GM12878 (cell line): ENCODE results near the gene MDK. TPM values are rescaled to one million over a fixed set of nuclear protein-coding genes. Genes with fewer than 3 reads are reported as not detected.

Experiments
- ATAC-seq: fragments of 200-7000 bp; cut with Tn5 transposase; 3 replicates; pipeline ENCODE4 v1.9.1; 2020; ENCODE audit warnings: mild to moderate bottlenecking, moderate library complexity
- BruUV-seq: library from RNA; stranded (reverse); fragments of 400-500 nt; replicated peaks from 2 replicates; lab custom pipeline; 2021; lab: Mats Ljungman, UMichigan
- CTCF ChIA-PET: fragments of 300-600 bp; sonication (Branson Sonifier 250); formaldehyde crosslinking; extraction: SDS; loops from one replicate; lab custom pipeline; 2021; ENCODE audit warnings: inconsistent platforms; lab: Yijun Ruan, JAX
- POLR2A ChIA-PET: fragments of 350-600 bp; formaldehyde crosslinking; extraction: SDS; loops from one replicate; lab custom pipeline; 2021; ENCODE audit warnings: inconsistent platforms; lab: Charles Lee
- RAD21 ChIA-PET: fragments of 300-600 bp; sonication (Branson Sonifier 250); formaldehyde crosslinking; loops from one replicate; lab custom pipeline; 2023; ENCODE audit warnings: antibody characterized with exemption; ENCODE audit not compliant: unreplicated experiment; lab: Charles Lee
- SMC1A ChIA-PET: fragments of 300-600 bp; sonication (Branson Sonifier 250); formaldehyde crosslinking; loops from one replicate; lab custom pipeline; 2023; ENCODE audit not compliant: unreplicated experiment, uncharacterized antibody; lab: Charles Lee
- DNase-seq: peaks from one replicate; pipeline ENCODE4 v3.0.0-alpha.2; 2011; ENCODE audit warnings: low read depth, low spot score
- FAIRE-seq: peaks from 3 replicates; lab custom pipeline; 2011; peaks lifted over from hg19 to GRCh38; lab: Jason Lieb, UNC
- H2AFZ ChIP-seq: 2 replicates; pipeline ENCODE4 v1.6.0; 2011; ENCODE audit warnings: low read depth, low read length, control low read depth; ENCODE audit not compliant: control insufficient read depth
- H3K27ac ChIP-seq: 2 replicates; pipeline ENCODE4 v1.5.1; 2011; ENCODE audit warnings: control low read depth; ENCODE audit not compliant: control insufficient read depth, insufficient read depth
- H3K27me3 ChIP-seq, 2 experiments: replicated peaks in 1 of 2; 2 replicates each; pipeline versions ENCODE4 v1.6.0 to v1.6.1; 2011; ENCODE audit warnings: low read length in 1 of 2; ENCODE audit not compliant: control insufficient read depth in 2 of 2, insufficient read depth in 2 of 2
- H3K36me3 ChIP-seq, 2 experiments: 2 replicates each; pipeline ENCODE4 v1.5.1; 2011; ENCODE audit warnings: low read length in 1 of 2; ENCODE audit not compliant: control insufficient read depth in 2 of 2, insufficient read depth in 2 of 2
- H3K4me1 ChIP-seq: 2 replicates; pipeline ENCODE4 v1.6.1; 2011; ENCODE audit warnings: mild to moderate bottlenecking, low read length, moderate library complexity, mixed read lengths; ENCODE audit not compliant: control insufficient read depth, insufficient read depth
- H3K4me2 ChIP-seq: 2 replicates; pipeline ENCODE4 v1.6.0; 2011; ENCODE audit warnings: control low read depth; ENCODE audit not compliant: control insufficient read depth, insufficient read depth
- H3K4me3 ChIP-seq: fragments of 200-600 bp; sonication (generic); 2 replicates; pipeline ENCODE4 v1.5.1; 2016
- H3K79me2 ChIP-seq: 2 replicates; pipeline ENCODE4 v1.6.0; 2011; ENCODE audit warnings: low read length; ENCODE audit not compliant: control insufficient read depth, insufficient read depth
- H3K9ac ChIP-seq: 2 replicates; pipeline ENCODE4 v1.8.0; 2011; ENCODE audit warnings: low read length, control low read depth, mixed read lengths; ENCODE audit not compliant: control insufficient read depth, insufficient read depth
- H3K9me3 ChIP-seq: replicated peaks from 3 replicates; pipeline ENCODE4 v1.5.1; 2011; ENCODE audit warnings: mild to moderate bottlenecking, low read length; ENCODE audit not compliant: control insufficient read depth, insufficient read depth
- H4K20me1 ChIP-seq: 2 replicates; pipeline ENCODE4 v1.6.0; 2011; ENCODE audit not compliant: control insufficient read depth, insufficient read depth
- ATF2 ChIP-seq: IDR thresholded peaks from 2 replicates; pipeline ENCODE4 v1.6.1; 2012; ENCODE audit warnings: low read length, inconsistent platforms
- FOXM1 ChIP-seq: IDR thresholded peaks from 2 replicates; pipeline ENCODE4 v1.6.1; 2012; ENCODE audit warnings: low read depth, mild to moderate bottlenecking, inconsistent platforms, low read length, moderate library complexity
- JUNB ChIP-seq: IDR thresholded peaks from 2 replicates; pipeline ENCODE4 v1.6.1; 2016; ENCODE audit warnings: antibody characterized with exemption, mild to moderate bottlenecking
- LARP7 ChIP-seq: fragments of 450-650 bp; IDR thresholded peaks from 2 replicates; pipeline ENCODE4 v1.6.1; 2017; ENCODE audit warnings: mild to moderate bottlenecking
- MEF2A ChIP-seq: IDR thresholded peaks from 2 replicates; pipeline ENCODE4 v1.6.1; 2011; ENCODE audit warnings: low read depth, mild to moderate bottlenecking, low read length, moderate library complexity; ENCODE audit not compliant: insufficient read depth
- MTA3 ChIP-seq: IDR thresholded peaks from 2 replicates; pipeline ENCODE4 v1.6.1; 2012; ENCODE audit warnings: low read length, inconsistent platforms, borderline replicate concordance
- MYB ChIP-seq: fragments of 150-350 bp; IDR thresholded peaks from 2 replicates; pipeline ENCODE4 v1.6.1; 2014; ENCODE audit warnings: mild to moderate bottlenecking, low read depth, low read length, borderline replicate concordance
- NFXL1 ChIP-seq: fragments of 450-650 bp; IDR thresholded peaks from 2 replicates; pipeline ENCODE4 v1.6.1; 2017; ENCODE audit warnings: antibody characterized with exemption, mild to moderate bottlenecking, borderline replicate concordance
- NFYB ChIP-seq: IDR thresholded peaks from 2 replicates; pipeline ENCODE4 v1.6.1; 2011; ENCODE audit warnings: low read depth, mild to moderate bottlenecking, low read length, improper control_type of control experiment, moderate library complexity; ENCODE audit not compliant: insufficient read depth
- POLR2A ChIP-seq: IDR thresholded peaks from 2 replicates; pipeline ENCODE4 v1.6.1; 2011; ENCODE audit warnings: low read depth, mild to moderate bottlenecking, low read length
- RAD21 ChIP-seq: IDR thresholded peaks from 2 replicates; pipeline ENCODE4 v1.6.1; 2011; ENCODE audit warnings: mild to moderate bottlenecking, low read depth, low read length, moderate library complexity; ENCODE audit not compliant: insufficient read depth
- RB1 ChIP-seq: fragments of 450-650 bp; formaldehyde crosslinking; IDR thresholded peaks from 2 replicates; pipeline ENCODE4 v1.6.1; 2017; ENCODE audit warnings: mild to moderate bottlenecking, borderline replicate concordance
- SIN3A ChIP-seq: IDR thresholded peaks from 2 replicates; pipeline ENCODE4 v1.6.1; 2012; ENCODE audit warnings: low read depth, low read length, improper control_type of control experiment
- SMC3 ChIP-seq: IDR thresholded peaks from 2 replicates; pipeline ENCODE4 v1.6.1; 2011; ENCODE audit warnings: low read length, improper control_type of control experiment, borderline replicate concordance
- SP1 ChIP-seq: IDR thresholded peaks from one replicate; pipeline ENCODE4 v1.6.1; 2011; ENCODE audit warnings: low read depth, low read length
- SPI1 ChIP-seq: IDR thresholded peaks from 2 replicates; pipeline ENCODE4 v1.6.1; 2011; ENCODE audit warnings: low read depth, mild to moderate bottlenecking, low read length, moderate library complexity, borderline replicate concordance; ENCODE audit not compliant: insufficient read depth
- ZNF207 ChIP-seq: fragments of 450-650 bp; IDR thresholded peaks from 2 replicates; pipeline ENCODE4 v1.6.1; 2014; ENCODE audit warnings: antibody characterized with exemption, mild to moderate bottlenecking, borderline replicate concordance
- ZNF622 ChIP-seq: fragments of 450-650 bp; IDR thresholded peaks from 2 replicates; pipeline ENCODE4 v1.6.1; 2017; ENCODE audit warnings: mild to moderate bottlenecking, inconsistent platforms
- ZSCAN29 ChIP-seq: fragments of 450-650 bp; IDR thresholded peaks from 2 replicates; pipeline ENCODE4 v1.6.1; 2017; ENCODE audit warnings: mild to moderate bottlenecking, moderate library complexity
- WGBS: methylation state at CpG from one replicate; pipeline ENCODE4 v1.1.6; 2016; ENCODE audit warnings: low lambda C conversion rate; ENCODE audit not compliant: insufficient replicate concordance, insufficient coverage; ENCODE audit errors: missing lambda C conversion rate; 5-methylcytosine and 5-hydroxymethylcytosine counted together
- in situ Hi-C: fragments of 300-500 bp; cut with MboI; formaldehyde crosslinking; loops from 9 replicates; pipeline ENCODE4 v1.14.3; 2018; ENCODE audit warnings: mixed read lengths
- intact Hi-C: fragments of 100-400 bp; cut with micrococcal nuclease; formaldehyde crosslinking; loops from one replicate; pipeline ENCODE4 v1.14.2; 2022; ENCODE audit not compliant: unreplicated experiment
- polyA plus RNA-seq, 11 experiments: library from polyadenylated mRNA; depleted of rRNA in 4 of 11; unstranded in 6 of 11; stranded (reverse) in 5 of 11; fragments of >200 nt; fragmentation: Nextera tagmentation in 4 of 11; fragmentation: Illumina TruSeq in 1 of 11; extraction: Ambion mirVana in 4 of 11; extraction: Trizol in 1 of 11; gene quantifications; 1 replicate in 1 of 11; 2 replicates in 10 of 11; pipeline versions ENCODE4 v1.2.1 to v1.2.3, GENCODE V29; 2011 to 2016; ENCODE audit warnings: inconsistent platforms in 2 of 11, missing spikeins in 2 of 11, low read depth in 1 of 11
- total RNA-seq, 4 experiments: library from RNA; depleted of rRNA in 3 of 4; stranded (reverse); fragments of >200 nt in 3 of 4; fragmentation: Illumina TruSeq in 1 of 4; extraction: Trizol in 1 of 4; gene quantifications; 2 replicates each; pipeline versions ENCODE4 v1.2.1 to v1.2.3, GENCODE V29; 2013 to 2021
- TF ChIP-seq, protein P1 (sequence below): IDR thresholded peaks from 2 replicates; pipeline ENCODE4 v1.6.1; 2011; ENCODE audit warnings: borderline replicate concordance, low read depth, mild to moderate bottlenecking, moderate library complexity, low read length; ENCODE audit not compliant: insufficient read depth, poor library complexity, severe bottlenecking
- TF ChIP-seq, protein P2 (sequence below): fragments of 150-350 bp; IDR thresholded peaks from 2 replicates; pipeline ENCODE4 v1.6.1; 2014; ENCODE audit warnings: mild to moderate bottlenecking, low read depth, low read length

Gene MDK
- total and polyA plus RNA-seq, 10 of the 15 experiments (the other 5 are each of a cell fraction or from before 2014, with no cell fraction given) = 0.77 to 17.8 (median 9.9) TPM

GRCh38 chr11:46345131-46345597, 36.3 kb upstream of the MDK start:
- ChIA-PET RAD21 (interaction anchor here (0.6 to 3.8 kb wide), 15 partner anchors 14 to 230 kb away, joined by 3 to 24 read pairs (median 4); no protein-coding TSS in a partner anchor), POLR2A (interaction anchor here (1.6 to 1.7 kb wide), 3 partner anchors 16 to 101 kb away, joined by 3 to 5 read pairs (median 4); no protein-coding TSS in a partner anchor), SMC1A (interaction anchor here (1.0 to 3.2 kb wide), 8 partner anchors 9 to 234 kb away, joined by 3 to 11 read pairs (median 5); no protein-coding TSS in a partner anchor), CTCF (interaction anchor here (0.9 to 19.9 kb wide), 15 partner anchors 11 to 273 kb away, joined by 3 to 423 read pairs (median 8); partner anchors contain the start of gene ATG13)
- no peak for FAIRE-seq
- peaks cover 0 to 3% of the 10 kb centered on the region in 2 experiments; a peak in 1 of 4 replicates for H3K36me3 ChIP-seq
- H3K9ac ChIP-seq = peak overlapping the region; percentile 69
- peak overlapping the region; percentile 79 for H3K4me3 ChIP-seq
- no peaks in the 10 kb centered on the region for H3K9me3 ChIP-seq
- WGBS = 33% methylated on average over 17 of the region's 20 CpGs
- H3K4me2 ChIP-seq = peak overlapping the region; percentile 96
- H2AFZ ChIP-seq = peak overlapping the region; percentile 70
- H3K4me1 ChIP-seq = peaks cover 32% of the 10 kb centered on the region
- H4K20me1 ChIP-seq = no peaks in the 10 kb centered on the region
- no TSS peak for BruUV-seq
- peaks cover 27% of the 10 kb centered on the region for H3K79me2 ChIP-seq
- intact Hi-C loops (loop anchor here (10.0 kb wide), 1 partner anchor 220 kb away; the partner anchor contains the start of gene PHF21A), in situ Hi-C loops (no loop called here)
- H3K27ac ChIP-seq = peak overlapping the region; percentile 48
- H3K27me3 ChIP-seq = no peaks in the 10 kb centered on the region; a peak in 1 of 4 replicates
- ATAC-seq = peak; percentile 45
- no peak for DNase-seq
- TF ChIP-seq NFXL1 (no peak), SP1 (no peak), POLR2A (peak; percentile 38; the same call in 1 of the 2 replicates), MEF2A (no peak), JUNB (no peak), SMC3 (no peak), RB1 (no peak), FOXM1 (no peak), NFYB (no peak), MTA3 (no peak), ZNF622 (no peak), MYB (no peak), ZNF207 (no peak), SPI1 (peak; percentile 69; the same call in 1 of the 2 replicates), RAD21 (no peak), ATF2 (no peak), LARP7 (no peak), SIN3A (no peak), ZSCAN29 (no peak)
- TF ChIP-seq, protein P1, sequence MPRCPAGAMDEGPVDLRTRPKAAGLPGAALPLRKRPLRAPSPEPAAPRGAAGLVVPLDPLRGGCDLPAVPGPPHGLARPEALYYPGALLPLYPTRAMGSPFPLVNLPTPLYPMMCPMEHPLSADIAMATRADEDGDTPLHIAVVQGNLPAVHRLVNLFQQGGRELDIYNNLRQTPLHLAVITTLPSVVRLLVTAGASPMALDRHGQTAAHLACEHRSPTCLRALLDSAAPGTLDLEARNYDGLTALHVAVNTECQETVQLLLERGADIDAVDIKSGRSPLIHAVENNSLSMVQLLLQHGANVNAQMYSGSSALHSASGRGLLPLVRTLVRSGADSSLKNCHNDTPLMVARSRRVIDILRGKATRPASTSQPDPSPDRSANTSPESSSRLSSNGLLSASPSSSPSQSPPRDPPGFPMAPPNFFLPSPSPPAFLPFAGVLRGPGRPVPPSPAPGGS = no peak
- TF ChIP-seq, protein P2, sequence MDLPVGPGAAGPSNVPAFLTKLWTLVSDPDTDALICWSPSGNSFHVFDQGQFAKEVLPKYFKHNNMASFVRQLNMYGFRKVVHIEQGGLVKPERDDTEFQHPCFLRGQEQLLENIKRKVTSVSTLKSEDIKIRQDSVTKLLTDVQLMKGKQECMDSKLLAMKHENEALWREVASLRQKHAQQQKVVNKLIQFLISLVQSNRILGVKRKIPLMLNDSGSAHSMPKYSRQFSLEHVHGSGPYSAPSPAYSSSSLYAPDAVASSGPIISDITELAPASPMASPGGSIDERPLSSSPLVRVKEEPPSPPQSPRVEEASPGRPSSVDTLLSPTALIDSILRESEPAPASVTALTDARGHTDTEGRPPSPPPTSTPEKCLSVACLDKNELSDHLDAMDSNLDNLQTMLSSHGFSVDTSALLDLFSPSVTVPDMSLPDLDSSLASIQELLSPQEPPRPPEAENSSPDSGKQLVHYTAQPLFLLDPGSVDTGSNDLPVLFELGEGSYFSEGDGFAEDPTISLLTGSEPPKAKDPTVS = no peak
